K562 (cell line): Measurements from ENCODE around the gene RBM34. TPM values are rescaled to one million over a fixed set of nuclear protein-coding genes. Genes with fewer than 3 reads are reported as not detected.

ENCODE experiments used
- CBX2 ChIP-seq: fragments of 200-600 bp; sonication (generic); IDR thresholded peaks from one replicate; pipeline ENCODE4 v1.6.1; 2012; ENCODE audit warnings: mild to moderate bottlenecking, low read length, inconsistent platforms; ENCODE audit not compliant: insufficient read depth, poor library complexity, severe bottlenecking
- EHMT2 ChIP-seq: fragments of 450-650 bp; IDR thresholded peaks from 2 replicates; pipeline ENCODE4 v1.6.1; 2018; ENCODE audit warnings: antibody characterized with exemption
- LARP7 ChIP-seq: fragments of 450-650 bp; IDR thresholded peaks from 2 replicates; pipeline ENCODE4 v1.6.1; 2016
- MBD1 ChIP-seq: fragments of 250-450 bp; sonication (Bioruptor Pico); IDR thresholded peaks from 2 replicates; pipeline ENCODE4 v1.8.0; 2022; ENCODE audit warnings: inconsistent platforms
- PHTF2 ChIP-seq: fragments of 250-450 bp; sonication (Bioruptor Pico); IDR thresholded peaks from 2 replicates; pipeline ENCODE4 v1.5.0; 2021; ENCODE audit warnings: mild to moderate bottlenecking
- SAFB2 ChIP-seq: fragments of 200-400 bp; formaldehyde crosslinking; IDR thresholded peaks from 2 replicates; pipeline ENCODE4 v1.6.1; 2018; ENCODE audit warnings: borderline replicate concordance, low read length, low read depth, moderate library complexity; ENCODE audit not compliant: severe bottlenecking
- SOX6 ChIP-seq: fragments of 450-650 bp; IDR thresholded peaks from 2 replicates; pipeline ENCODE4 v1.6.1; 2014; ENCODE audit warnings: mild to moderate bottlenecking
- TAF15 ChIP-seq: fragments of 200-400 bp; formaldehyde crosslinking; IDR thresholded peaks from 2 replicates; pipeline ENCODE4 v1.6.1; 2017; ENCODE audit warnings: mild to moderate bottlenecking, low read depth, low read length, moderate library complexity
- TEAD1 ChIP-seq, 2 experiments: fragments of 450-650 bp in 1 of 2; sonication (generic) in 1 of 2; formaldehyde crosslinking; IDR thresholded peaks; 2 replicates each; pipeline versions ENCODE4 v1.4.0 to v1.8.0; 2020 to 2022; ENCODE audit warnings: mild to moderate bottlenecking in 2 of 2, missing genetic modification reagents in 1 of 2
- TGIF2 ChIP-seq: sonication (generic); formaldehyde crosslinking; IDR thresholded peaks from 2 replicates; pipeline ENCODE4 v1.8.1; 2022; ENCODE audit warnings: mild to moderate bottlenecking, missing genetic modification reagents, moderate library complexity
- ZNF140 ChIP-seq: fragments of 250-450 bp; sonication (Bioruptor Pico); IDR thresholded peaks from 2 replicates; pipeline ENCODE4 v1.8.0; 2021; ENCODE audit warnings: moderate library complexity, mild to moderate bottlenecking, inconsistent platforms
- ZNF263 ChIP-seq: sonication (generic); formaldehyde crosslinking; IDR thresholded peaks from 2 replicates; pipeline ENCODE4 v1.8.0; 2022; ENCODE audit warnings: mild to moderate bottlenecking, missing genetic modification reagents, borderline replicate concordance
- ZNF766 ChIP-seq: fragments of 200-800 bp; sonication (Bioruptor generic); conservative IDR thresholded peaks from 2 replicates; pipeline ENCODE4 v1.6.1; 2016; ENCODE audit warnings: missing genetic modification characterization, missing compliant biosample characterization
- polyA plus RNA-seq, 8 experiments: library from polyadenylated mRNA; depleted of rRNA in 4 of 8; stranded (reverse) in 5 of 8; unstranded in 3 of 8; fragments of >200 nt; fragmentation: Nextera tagmentation in 2 of 8; fragmentation: Illumina TruSeq in 1 of 8; extraction: Ambion mirVana in 2 of 8; extraction: Trizol in 1 of 8; gene quantifications; 2 replicates each; pipeline versions ENCODE4 v1.2.1 to v1.2.3, GENCODE V29; 2011 to 2014; ENCODE audit warnings: inconsistent platforms in 1 of 8, missing spikeins in 1 of 8
- total RNA-seq, 7 experiments: library from RNA; depleted of rRNA in 6 of 7; stranded (reverse); fragments of >200 nt in 6 of 7; fragmentation: Illumina TruSeq in 2 of 7; extraction: Trizol in 2 of 7; gene quantifications; 2 replicates each; pipeline versions ENCODE4 v1.2.1 to v1.2.3, GENCODE V29; 2011 to 2021; ENCODE audit warnings: low replicate concordance in 1 of 7
- TF ChIP-seq, protein P1 (sequence below), 2 experiments: fragments of 450-650 bp in 1 of 2; sonication (generic) in 1 of 2; formaldehyde crosslinking in 1 of 2; IDR thresholded peaks; 2 replicates each; pipeline versions ENCODE4 v1.7.1 to v1.9.0; 2016 to 2022; ENCODE audit warnings: inconsistent platforms in 1 of 2, mild to moderate bottlenecking in 1 of 2, missing genetic modification reagents in 1 of 2

The RBM34 gene
- total and polyA plus RNA-seq, 9 of the 15 experiments (the other 6 are each of a cell fraction or from before 2014, with no cell fraction given): 64.0 to 178 (median 124) TPM

GRCh38 chr1:235113183-235113917 lies 47.7 kb downstream of the RBM34 start (continued):
- TF ChIP-seq CBX2 (no peak), ZNF140 (CRISPR knock-in tag) (no peak), SOX6 (peak; percentile 92), TGIF2 (CRISPR knock-in tag) (no peak), SAFB2 (no peak), ZNF263 (CRISPR knock-in tag) (no peak), TEAD1 (CRISPR knock-in tag; IDR thresholded peaks at IDR 0.05) (no peak), MBD1 (0 out of 2 replicates have a peak, but pooled peaks have one; percentile 57), LARP7 (no peak), EHMT2 (no peak), ZNF766 (CRISPR knock-in tag) (no peak), TAF15 (no peak), PHTF2 (CRISPR knock-in tag) (no peak)
- TF ChIP-seq, protein P1, sequence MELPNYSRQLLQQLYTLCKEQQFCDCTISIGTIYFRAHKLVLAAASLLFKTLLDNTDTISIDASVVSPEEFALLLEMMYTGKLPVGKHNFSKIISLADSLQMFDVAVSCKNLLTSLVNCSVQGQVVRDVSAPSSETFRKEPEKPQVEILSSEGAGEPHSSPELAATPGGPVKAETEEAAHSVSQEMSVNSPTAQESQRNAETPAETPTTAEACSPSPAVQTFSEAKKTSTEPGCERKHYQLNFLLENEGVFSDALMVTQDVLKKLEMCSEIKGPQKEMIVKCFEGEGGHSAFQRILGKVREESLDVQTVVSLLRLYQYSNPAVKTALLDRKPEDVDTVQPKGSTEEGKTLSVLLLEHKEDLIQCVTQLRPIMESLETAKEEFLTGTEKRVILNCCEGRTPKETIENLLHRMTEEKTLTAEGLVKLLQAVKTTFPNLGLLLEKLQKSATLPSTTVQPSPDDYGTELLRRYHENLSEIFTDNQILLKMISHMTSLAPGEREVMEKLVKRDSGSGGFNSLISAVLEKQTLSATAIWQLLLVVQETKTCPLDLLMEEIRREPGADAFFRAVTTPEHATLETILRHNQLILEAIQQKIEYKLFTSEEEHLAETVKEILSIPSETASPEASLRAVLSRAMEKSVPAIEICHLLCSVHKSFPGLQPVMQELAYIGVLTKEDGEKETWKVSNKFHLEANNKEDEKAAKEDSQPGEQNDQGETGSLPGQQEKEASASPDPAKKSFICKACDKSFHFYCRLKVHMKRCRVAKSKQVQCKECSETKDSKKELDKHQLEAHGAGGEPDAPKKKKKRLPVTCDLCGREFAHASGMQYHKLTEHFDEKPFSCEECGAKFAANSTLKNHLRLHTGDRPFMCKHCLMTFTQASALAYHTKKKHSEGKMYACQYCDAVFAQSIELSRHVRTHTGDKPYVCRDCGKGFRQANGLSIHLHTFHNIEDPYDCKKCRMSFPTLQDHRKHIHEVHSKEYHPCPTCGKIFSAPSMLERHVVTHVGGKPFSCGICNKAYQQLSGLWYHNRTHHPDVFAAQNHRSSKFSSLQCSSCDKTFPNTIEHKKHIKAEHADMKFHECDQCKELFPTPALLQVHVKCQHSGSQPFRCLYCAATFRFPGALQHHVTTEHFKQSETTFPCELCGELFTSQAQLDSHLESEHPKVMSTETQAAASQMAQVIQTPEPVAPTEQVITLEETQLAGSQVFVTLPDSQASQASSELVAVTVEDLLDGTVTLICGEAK (IDR thresholded peaks at IDR 0.05): no peak; the same call in 1 of the 2 replicates
- TF ChIP-seq, protein P1 (CRISPR knock-in tag; IDR thresholded peaks at IDR 0.05): no peak
